ENCODE data around the gene SEL1L3. TPM values are rescaled to one million over a fixed set of nuclear protein-coding genes. Genes with fewer than 3 reads are reported as not detected.
A peak's percentile ranks its signal among the peaks of the same experiment; 100 is the strongest.
"Not testable (repeated sequence)": the region's sequence is repeated elsewhere in the genome, so short reads cannot be mapped to it uniquely, and the experiment has no call there.

Gene SEL1L3
- total RNA-seq = 54.3 TPM

- no peaks in the 10 kb centered on the region for H3K9me3 ChIP-seq (ENCODE audit: low read depth, low read length)
- H3K27me3 ChIP-seq (ENCODE audit: insufficient read depth, low read length) = no peaks in the 10 kb centered on the region
- peak within 1 kb of the TSS; percentile 53 for H3K4me3 ChIP-seq (ENCODE audit: low read length)
- peaks cover 50% of the 10 kb centered on the region for H3K4me1 ChIP-seq (ENCODE audit: insufficient read depth, low read length)
Measured at GRCh38 chr4:25862411-25863346, at the start of gene SEL1L3. Gene SEL1L3 (minus strand): TSS chr4:25862988. CDS start chr4:25862836, 152 bp downstream.

- no peak overlapping the region for H3K4me3 ChIP-seq (ENCODE audit: low read length)
- H3K27me3 ChIP-seq (ENCODE audit: insufficient read depth, low read length) = no peaks in the 10 kb centered on the region
- no peaks in the 10 kb centered on the region for H3K9me3 ChIP-seq (ENCODE audit: low read depth, low read length)
- peaks cover 17% of the 10 kb centered on the region for H3K4me1 ChIP-seq (ENCODE audit: insufficient read depth, low read length)
Measured at GRCh38 chr4:25911356-25911755, 48.6 kb upstream of the SEL1L3 start.

GRCh38 chr4:25908491-25908901 is 45.7 kb upstream of the SEL1L3 start:
- Histone ChIP-seq H3K27me3 (ENCODE audit: insufficient read depth, low read length) (no peaks in the 10 kb centered on the region), H3K9me3 (ENCODE audit: low read depth, low read length) (no peaks in the 10 kb centered on the region), H3K4me3 (ENCODE audit: low read length) (no peak overlapping the region), H3K4me1 (ENCODE audit: insufficient read depth, low read length) (peaks cover 30% of the 10 kb centered on the region)

GRCh38 chr4:25906113-25906512 is 43.3 kb upstream of the SEL1L3 start:
- peaks cover 22% of the 10 kb centered on the region for H3K4me1 ChIP-seq (ENCODE audit: insufficient read depth, low read length)
- H3K27me3 ChIP-seq (ENCODE audit: insufficient read depth, low read length); H3K4me3 ChIP-seq (ENCODE audit: low read length); H3K9me3 ChIP-seq (ENCODE audit: low read depth, low read length): not testable (repeated sequence)

GRCh38 chr4:25905371-25905770 is 42.6 kb upstream of the SEL1L3 start:
- H3K4me1 ChIP-seq (ENCODE audit: insufficient read depth, low read length) = peaks cover 22% of the 10 kb centered on the region
- no peaks in the 10 kb centered on the region for H3K9me3 ChIP-seq (ENCODE audit: low read depth, low read length)
- no peaks in the 10 kb centered on the region for H3K27me3 ChIP-seq (ENCODE audit: insufficient read depth, low read length)
- no peak overlapping the region for H3K4me3 ChIP-seq (ENCODE audit: low read length)

GRCh38 chr4:25904748-25905082 is 41.9 kb upstream of the SEL1L3 start:
- no peak overlapping the region for H3K4me3 ChIP-seq (ENCODE audit: low read length)

GRCh38 chr4:25903900-25904747 is 41.3 kb upstream of the SEL1L3 start:
- Histone ChIP-seq H3K27me3 (ENCODE audit: insufficient read depth, low read length) (no peaks in the 10 kb centered on the region), H3K9me3 (ENCODE audit: low read depth, low read length) (no peaks in the 10 kb centered on the region), H3K4me3 (ENCODE audit: low read length) (no peak overlapping the region), H3K4me1 (ENCODE audit: insufficient read depth, low read length) (peaks cover 22% of the 10 kb centered on the region)

More at GRCh38 chr4:25904748-25905082, 41.9 kb upstream of the SEL1L3 start:
- H3K9me3 ChIP-seq (ENCODE audit: low read depth, low read length) = no peaks in the 10 kb centered on the region
- H3K27me3 ChIP-seq (ENCODE audit: insufficient read depth, low read length) = no peaks in the 10 kb centered on the region
- H3K4me1 ChIP-seq (ENCODE audit: insufficient read depth, low read length) = peaks cover 22% of the 10 kb centered on the region

GRCh38 chr4:25901030-25901430 is 38.2 kb upstream of the SEL1L3 start:
- Histone ChIP-seq H3K4me1 (ENCODE audit: insufficient read depth, low read length) (peaks cover 22% of the 10 kb centered on the region), H3K4me3 (ENCODE audit: low read length) (no peak overlapping the region), H3K9me3 (ENCODE audit: low read depth, low read length) (no peaks in the 10 kb centered on the region), H3K27me3 (ENCODE audit: insufficient read depth, low read length) (no peaks in the 10 kb centered on the region)

GRCh38 chr4:25900310-25900709 is 37.5 kb upstream of the SEL1L3 start:
- Histone ChIP-seq H3K4me1 (ENCODE audit: insufficient read depth, low read length) (peaks cover 16% of the 10 kb centered on the region), H3K4me3 (ENCODE audit: low read length) (no peak overlapping the region), H3K9me3 (ENCODE audit: low read depth, low read length) (no peaks in the 10 kb centered on the region), H3K27me3 (ENCODE audit: insufficient read depth, low read length) (no peaks in the 10 kb centered on the region)

- no peaks in the 10 kb centered on the region for H3K4me1 ChIP-seq (ENCODE audit: insufficient read depth, low read length)
- no peak overlapping the region for H3K4me3 ChIP-seq (ENCODE audit: low read length)
- H3K27me3 ChIP-seq (ENCODE audit: insufficient read depth, low read length) = no peaks in the 10 kb centered on the region
- H3K9me3 ChIP-seq (ENCODE audit: low read depth, low read length) = no peaks in the 10 kb centered on the region
Measured at GRCh38 chr4:25896776-25897539, 34.2 kb upstream of the SEL1L3 start.

- H3K4me1 ChIP-seq (ENCODE audit: insufficient read depth, low read length) = no peaks in the 10 kb centered on the region
- no peaks in the 10 kb centered on the region for H3K9me3 ChIP-seq (ENCODE audit: low read depth, low read length)
- no peaks in the 10 kb centered on the region for H3K27me3 ChIP-seq (ENCODE audit: insufficient read depth, low read length)
- no peak overlapping the region for H3K4me3 ChIP-seq (ENCODE audit: low read length)
Measured at GRCh38 chr4:25892796-25893195, 30.0 kb upstream of the SEL1L3 start.

- H3K9me3 ChIP-seq (ENCODE audit: low read depth, low read length) = no peaks in the 10 kb centered on the region
- H3K4me1 ChIP-seq (ENCODE audit: insufficient read depth, low read length) = no peaks in the 10 kb centered on the region
- no peaks in the 10 kb centered on the region for H3K27me3 ChIP-seq (ENCODE audit: insufficient read depth, low read length)
- H3K4me3 ChIP-seq (ENCODE audit: low read length) = no peak overlapping the region
Measured at GRCh38 chr4:25890571-25891485, 28.0 kb upstream of the SEL1L3 start.

- Histone ChIP-seq H3K4me1 (ENCODE audit: insufficient read depth, low read length) (no peaks in the 10 kb centered on the region), H3K27me3 (ENCODE audit: insufficient read depth, low read length) (no peaks in the 10 kb centered on the region), H3K9me3 (ENCODE audit: low read depth, low read length) (no peaks in the 10 kb centered on the region), H3K4me3 (ENCODE audit: low read length) (no peak overlapping the region)
Measured at GRCh38 chr4:25889589-25890503, 27.1 kb upstream of the SEL1L3 start.

Measured in mononuclear cell (primary cell).